HG03045 (cell line): Measurements from ENCODE around the gene IPO13.
A peak's percentile ranks its signal among the peaks of the same experiment; 100 is the strongest.

Source experiments
- ATAC-seq: cut with Tn5 transposase; IDR thresholded peaks from one replicate; pipeline ENCODE4 v1.9.1; 2021; ENCODE audit warnings: mild to moderate bottlenecking, moderate library complexity; ENCODE audit not compliant: unreplicated experiment

IPO13 gene

GRCh38 chr1:43970911-43971310 lies 24.2 kb downstream of the IPO13 start:
- no peak for ATAC-seq

- ATAC-seq = no peak
These were observed 24.7 kb downstream of the IPO13 start for GRCh38 chr1:43971336-43971980.

DNA sequence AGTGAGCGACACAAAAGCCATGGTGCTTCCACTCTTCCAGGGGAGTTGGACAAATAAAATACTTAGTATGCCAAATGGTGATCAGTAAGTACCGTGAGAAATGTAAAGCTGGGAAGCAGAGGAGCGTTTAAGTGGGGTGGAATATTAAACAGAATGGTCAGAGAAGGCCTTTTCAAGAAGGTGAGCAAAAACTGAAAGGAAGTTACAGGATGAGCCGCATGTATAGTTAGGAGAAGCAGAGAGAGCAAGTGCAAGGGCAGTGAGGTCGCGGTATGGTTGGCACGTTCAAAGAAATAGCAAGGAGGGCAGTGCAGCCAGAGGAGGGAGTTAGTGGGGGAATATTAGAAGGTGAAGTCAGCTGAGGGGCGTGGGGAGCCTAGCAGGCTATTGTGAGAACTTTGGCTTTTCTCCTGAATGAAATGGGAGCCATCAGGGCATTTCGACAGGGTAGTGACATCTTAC lies 27.3 kb downstream of the IPO13 start:
- ATAC-seq = no peak

DNA sequence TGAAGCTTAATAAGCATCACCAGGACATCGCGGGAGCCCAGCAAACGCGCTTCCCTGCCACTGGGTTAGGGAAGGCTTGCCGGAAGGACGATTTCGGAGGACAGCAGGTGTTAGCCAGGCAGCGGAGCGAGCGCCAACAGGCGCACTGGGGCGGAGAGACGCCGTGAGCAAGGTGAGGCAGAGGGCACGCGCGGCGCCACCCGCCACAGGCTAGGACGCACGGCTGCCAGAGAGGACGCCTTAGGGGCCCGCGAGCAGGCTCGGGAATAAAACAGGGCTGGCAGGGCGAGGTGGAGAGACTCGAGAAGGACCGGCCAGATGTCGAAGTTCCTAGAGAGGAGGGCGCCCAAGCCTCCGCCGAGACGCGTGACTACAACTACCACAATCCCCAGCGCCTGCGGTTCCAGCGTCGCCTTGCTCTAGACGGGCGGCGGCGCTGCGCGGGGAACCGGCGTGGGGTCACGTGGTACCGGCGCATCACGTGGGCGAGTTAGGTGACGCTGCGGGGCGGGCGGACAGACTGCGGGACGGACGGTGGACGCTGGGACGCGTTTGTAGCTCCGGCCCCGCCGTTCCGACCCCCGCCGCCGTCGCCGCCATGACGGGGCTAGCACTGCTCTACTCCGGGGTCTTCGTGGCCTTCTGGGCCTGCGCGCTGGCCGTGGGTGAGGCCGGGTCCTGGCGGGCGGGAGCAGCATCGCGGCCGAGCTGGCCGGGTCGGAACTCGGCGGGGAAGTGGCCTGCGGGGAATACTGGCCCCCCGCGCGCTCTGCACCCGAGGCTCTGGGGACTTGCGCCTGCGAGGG lies 27.9 kb downstream of the IPO13 start, which contains the start of gene ATP6V0B:
Gene ATP6V0B, plus strand, starts transcription at position 518 of the 806 bp plus-strand sequence. Its CDS starts 81 bp downstream, at position 599.
- ATAC-seq = peak; percentile 55

DNA sequence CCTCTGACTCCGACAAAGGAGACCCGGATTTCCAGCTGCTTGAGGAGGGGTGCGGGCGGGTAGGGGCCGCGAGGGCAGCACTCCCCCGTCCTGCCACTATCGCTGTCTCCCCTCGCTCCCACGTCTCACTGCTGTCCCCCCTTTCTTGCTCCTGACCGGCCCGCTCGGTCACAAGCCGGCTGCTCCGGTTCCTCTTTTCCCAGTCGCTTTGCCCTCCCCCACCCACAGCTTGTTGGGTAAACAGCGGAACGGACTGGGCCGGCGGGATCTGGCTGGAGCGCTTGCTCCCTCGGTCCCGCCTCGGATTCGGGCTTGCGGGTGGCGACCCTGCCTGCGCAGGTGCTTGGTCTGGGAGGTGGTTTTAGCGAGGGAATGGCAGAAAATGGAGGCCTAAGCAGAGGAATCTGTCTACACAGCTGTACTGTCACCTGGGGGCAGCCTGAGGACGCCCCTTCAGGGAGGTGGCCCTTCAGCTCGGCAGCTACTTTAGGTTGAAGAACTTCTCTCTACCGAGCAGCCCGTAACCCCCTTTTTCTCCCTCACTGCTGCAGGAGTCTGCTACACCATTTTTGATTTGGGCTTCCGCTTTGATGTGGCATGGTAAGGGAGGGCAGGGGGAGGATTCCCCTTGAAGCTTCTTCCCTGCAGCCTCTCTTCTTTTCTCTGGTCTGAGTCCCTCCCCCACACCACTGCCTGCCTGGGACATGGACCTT lies 28.7 kb downstream of the IPO13 start:
- peak; percentile 5 for ATAC-seq

DNA sequence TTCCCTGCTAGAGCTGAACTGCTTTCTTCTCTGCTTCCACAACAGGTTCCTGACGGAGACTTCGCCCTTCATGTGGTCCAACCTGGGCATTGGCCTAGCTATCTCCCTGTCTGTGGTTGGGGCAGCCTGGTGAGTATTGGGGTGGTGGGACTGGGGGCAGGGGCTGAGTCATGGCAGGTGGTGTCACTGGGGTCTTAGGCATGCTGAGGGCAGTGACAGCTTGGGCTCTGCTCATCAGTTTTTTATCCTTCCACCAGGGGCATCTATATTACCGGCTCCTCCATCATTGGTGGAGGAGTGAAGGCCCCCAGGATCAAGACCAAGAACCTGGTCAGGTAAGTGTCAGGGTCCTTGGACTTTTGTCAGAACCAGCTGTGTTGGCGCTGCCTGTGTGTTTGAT lies 29.3 kb downstream of the IPO13 start:
- ATAC-seq = no peak

- ATAC-seq = no peak
These were observed 30.1 kb downstream of the IPO13 start for GRCh38 chr1:43976890-43977289.

DNA sequence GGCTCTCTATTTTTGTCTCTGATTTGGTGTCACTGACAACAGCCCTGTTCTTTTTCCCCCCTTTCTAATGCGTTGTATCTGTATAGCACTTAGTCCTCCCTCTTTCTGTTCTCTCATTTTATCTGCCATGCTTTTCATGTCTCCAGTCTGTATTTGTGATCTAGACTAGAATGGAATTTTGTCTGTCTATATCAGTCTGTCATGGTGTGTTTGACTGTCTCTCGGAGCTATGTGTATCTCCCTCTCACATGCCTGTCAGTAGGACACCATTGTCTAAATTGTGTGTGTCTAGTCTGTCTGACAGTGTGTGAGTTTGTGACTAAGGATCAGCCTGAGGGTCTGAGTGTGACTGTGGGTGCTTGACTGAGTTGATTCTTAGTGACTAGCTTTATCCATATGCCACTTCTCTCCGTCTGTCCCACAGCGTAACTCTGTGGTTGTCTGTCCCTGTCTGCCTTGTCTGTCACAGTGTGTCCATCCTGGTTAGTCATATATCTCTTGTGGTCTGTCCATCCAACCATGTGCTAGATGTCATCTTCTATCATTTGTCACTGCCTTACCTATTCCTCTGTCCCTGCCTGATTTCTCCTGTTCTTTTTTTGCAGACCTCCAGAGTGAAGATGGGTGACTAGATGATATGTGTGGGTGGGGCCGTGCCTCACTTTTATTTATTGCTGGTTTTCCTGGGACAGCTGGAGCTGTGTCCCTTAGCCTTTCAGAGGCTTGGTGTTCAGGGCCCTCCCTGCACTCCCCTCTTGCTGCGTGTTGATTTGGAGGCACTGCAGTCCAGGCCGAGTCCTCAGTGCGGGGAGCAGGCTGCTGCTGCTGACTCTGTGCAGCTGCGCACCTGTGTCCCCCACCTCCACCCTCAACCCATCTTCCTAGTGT lies 30.9 kb downstream of the IPO13 start:
- ATAC-seq = no peak

- no peak for ATAC-seq
These were observed 31.5 kb downstream of the IPO13 start for GRCh38 chr1:43978264-43978550.

DNA sequence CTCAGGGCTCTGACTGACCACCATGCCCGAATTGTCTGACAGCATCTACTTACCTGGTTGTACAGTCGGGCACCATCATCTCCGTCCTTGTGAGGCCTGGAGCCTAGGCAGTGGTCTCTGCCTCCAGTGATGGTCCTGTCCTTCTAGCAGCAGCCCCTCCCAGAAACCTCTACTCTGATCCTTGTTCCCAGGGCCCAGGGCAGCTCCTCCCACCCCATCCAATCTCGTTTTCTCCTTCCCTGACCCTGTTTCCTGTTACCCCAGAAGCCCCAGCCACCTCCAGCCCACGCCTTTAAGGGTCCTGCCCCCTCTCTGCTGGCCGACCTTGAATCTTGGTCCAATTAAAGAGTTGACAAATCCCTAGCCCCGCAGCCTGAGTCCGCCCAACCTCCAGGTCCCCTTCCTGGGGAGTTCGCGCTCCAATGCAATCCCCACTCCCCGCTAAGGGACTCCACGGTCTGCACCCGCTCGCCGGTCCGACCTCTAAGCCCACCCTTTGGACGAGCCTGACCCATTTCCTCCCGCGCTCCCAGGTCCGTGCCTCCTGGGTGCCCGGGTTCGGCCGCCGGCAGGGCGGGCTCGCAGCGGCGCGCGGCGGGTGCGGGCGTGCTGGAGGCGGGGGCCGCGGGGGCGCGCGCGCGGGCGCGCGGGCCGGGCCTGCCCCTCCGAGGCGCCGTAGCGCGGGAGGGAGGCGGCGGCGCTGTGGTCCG lies 32.0 kb downstream of the IPO13 start, which contains the start of gene B4GALT2:
Gene B4GALT2, plus strand, starts transcription at position 660 of the 710 bp plus-strand sequence. CDS start 1,951 bp downstream, outside the sequence.
- no peak for ATAC-seq

GRCh38 chr1:43979261-43979527 lies 32.4 kb downstream of the IPO13 start:
- no peak for ATAC-seq

GRCh38 chr1:43979528-43980254 lies 32.9 kb downstream of the IPO13 start:
- ATAC-seq = no peak

DNA sequence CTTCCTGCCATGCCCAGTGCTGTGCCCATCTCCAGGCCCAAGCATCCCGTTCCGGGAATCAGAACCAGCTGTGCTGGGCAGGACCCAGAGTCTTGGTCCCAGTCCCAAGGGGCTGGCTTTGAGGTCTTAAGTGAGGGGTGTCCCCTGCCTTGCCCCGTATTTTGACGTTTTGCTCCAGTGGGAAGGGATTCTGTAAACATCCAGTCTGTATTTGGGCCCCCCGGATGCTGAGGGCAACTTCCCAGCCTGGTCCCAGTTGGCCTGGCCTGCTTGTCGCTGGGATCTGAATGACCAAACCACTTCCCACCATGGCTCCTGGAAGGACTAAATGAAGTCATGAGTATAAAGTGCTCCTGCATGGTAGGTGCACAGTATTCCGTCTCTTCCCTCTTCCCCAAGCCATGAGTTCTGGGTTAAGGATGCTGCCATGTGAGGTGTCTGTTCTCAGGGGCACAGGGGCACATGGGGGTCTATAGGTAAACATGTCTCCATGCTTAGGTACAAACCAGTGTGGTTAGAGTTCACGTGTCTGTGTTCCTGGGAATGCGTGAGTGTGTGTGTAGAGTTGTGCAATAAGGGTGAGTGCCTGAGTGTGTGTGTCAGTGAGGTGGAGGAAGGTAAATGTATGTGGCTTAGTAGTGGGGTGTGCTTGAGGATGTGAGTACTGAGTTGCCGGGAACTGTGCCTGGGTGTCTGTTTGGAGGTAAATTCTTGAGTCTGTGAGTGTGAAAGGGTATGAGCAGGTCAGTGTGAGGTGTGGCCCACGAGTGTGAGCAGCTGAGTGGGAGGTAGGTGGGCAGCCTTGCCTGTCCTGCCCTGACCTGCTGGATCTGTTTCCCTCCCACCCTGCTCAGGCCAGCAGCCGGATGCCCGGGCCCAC lies 33.7 kb downstream of the IPO13 start:
- ATAC-seq = no peak

DNA sequence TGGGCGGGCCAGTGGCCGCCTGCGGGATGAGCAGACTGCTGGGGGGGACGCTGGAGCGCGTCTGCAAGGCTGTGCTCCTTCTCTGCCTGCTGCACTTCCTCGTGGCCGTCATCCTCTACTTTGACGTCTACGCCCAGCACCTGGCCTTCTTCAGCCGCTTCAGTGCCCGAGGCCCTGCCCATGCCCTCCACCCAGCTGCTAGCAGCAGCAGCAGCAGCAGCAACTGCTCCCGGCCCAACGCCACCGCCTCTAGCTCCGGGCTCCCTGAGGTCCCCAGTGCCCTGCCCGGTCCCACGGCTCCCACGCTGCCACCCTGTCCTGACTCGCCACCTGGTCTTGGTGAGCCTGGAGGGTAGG lies 34.4 kb downstream of the IPO13 start:
- no peak for ATAC-seq

DNA sequence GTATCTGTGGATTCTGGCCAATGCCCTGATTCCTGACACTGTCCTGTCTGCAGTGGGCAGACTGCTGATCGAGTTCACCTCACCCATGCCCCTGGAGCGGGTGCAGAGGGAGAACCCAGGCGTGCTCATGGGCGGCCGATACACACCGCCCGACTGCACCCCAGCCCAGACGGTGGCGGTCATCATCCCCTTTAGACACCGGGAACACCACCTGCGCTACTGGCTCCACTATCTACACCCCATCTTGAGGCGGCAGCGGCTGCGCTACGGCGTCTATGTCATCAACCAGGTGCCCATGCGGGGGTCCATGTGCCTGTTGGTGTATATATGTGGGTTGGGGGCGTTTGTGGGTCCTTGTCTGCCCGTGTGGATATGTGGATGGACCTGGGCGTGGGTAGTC lies 34.9 kb downstream of the IPO13 start:
- no peak for ATAC-seq

DNA sequence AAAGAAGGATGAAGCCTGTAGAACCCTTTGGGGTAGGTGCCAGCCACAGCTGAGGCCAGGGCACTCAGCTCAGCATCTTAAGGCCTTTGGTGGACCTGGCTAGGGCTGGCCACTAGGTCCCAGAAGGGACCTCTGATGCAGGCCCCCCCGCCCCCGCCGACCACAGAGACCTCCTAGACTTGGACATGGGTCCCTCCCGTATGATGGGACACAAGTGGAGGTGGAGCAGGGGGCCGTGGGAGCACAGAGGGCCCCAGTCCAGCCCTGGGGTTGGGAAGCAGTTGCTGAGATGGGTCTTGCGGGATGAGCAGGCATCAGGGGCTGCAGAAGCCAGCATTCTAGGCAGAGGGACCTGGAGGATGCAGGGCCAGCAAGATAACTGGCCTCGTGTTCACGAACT lies 35.5 kb downstream of the IPO13 start:
- no peak for ATAC-seq

GRCh38 chr1:43982808-43983207 lies 36.1 kb downstream of the IPO13 start:
- ATAC-seq = no peak

GRCh38 chr1:43983253-43983899 lies 36.6 kb downstream of the IPO13 start:
- no peak for ATAC-seq
